Panc1 (cell line): ENCODE measurements around the gene VTN. TPM values are rescaled to one million over a fixed set of nuclear protein-coding genes. Genes with fewer than 3 reads are reported as not detected.

Experiments used
- ATAC-seq: fragments of 200-7000 bp; cut with Tn5 transposase; 2 replicates; pipeline ENCODE4 v1.9.1; 2020; ENCODE audit warnings: mild to moderate bottlenecking, moderate library complexity
- BruUV-seq: library from RNA; stranded (reverse); fragments of 400-500 nt; replicated peaks from 2 replicates; lab custom pipeline; 2021; lab: Mats Ljungman, UMichigan
- CTCF ChIA-PET: fragments of 300-600 bp; sonication (Branson Sonifier 250); formaldehyde crosslinking; loops from one replicate; lab custom pipeline; 2022; ENCODE audit warnings: antibody characterized with exemption; lab: Charles Lee
- POLR2A ChIA-PET: fragments of 300-600 bp; sonication (Branson Sonifier 250); formaldehyde crosslinking; loops from one replicate; lab custom pipeline; 2022; ENCODE audit warnings: antibody characterized with exemption; lab: Charles Lee
- DNase-seq: peaks from one replicate; pipeline ENCODE4 v3.0.0-alpha.2; 2010; ENCODE audit warnings: low read depth, low spot score
- H3K27ac ChIP-seq: 2 replicates; pipeline ENCODE4 v1.5.1; 2011; ENCODE audit warnings: mild to moderate bottlenecking, low read length, inconsistent platforms
- H3K27me3 ChIP-seq: fragments of 200-500 bp; sonication (Bioruptor generic); 2 replicates; pipeline ENCODE4 v1.6.0; 2014; ENCODE audit warnings: low read length, inconsistent platforms; ENCODE audit not compliant: control insufficient read depth, insufficient read depth
- H3K36me3 ChIP-seq: fragments of 200-500 bp; sonication (Bioruptor generic); 2 replicates; pipeline ENCODE4 v1.5.1; 2014; ENCODE audit warnings: inconsistent platforms, mild to moderate bottlenecking, low read length, moderate library complexity; ENCODE audit not compliant: control insufficient read depth, insufficient read depth
- H3K4me1 ChIP-seq: 2 replicates; pipeline ENCODE4 v1.5.1; 2011; ENCODE audit warnings: inconsistent platforms, mild to moderate bottlenecking, low read length, moderate library complexity; ENCODE audit not compliant: control insufficient read depth, insufficient read depth
- H3K4me3 ChIP-seq, 2 experiments: 2 replicates each; pipeline ENCODE4 v1.5.1; 2011 to 2012; ENCODE audit warnings: low read depth in 2 of 2, low read length in 2 of 2, mild to moderate bottlenecking in 2 of 2, inconsistent platforms in 1 of 2, moderate library complexity in 1 of 2
- H3K9me3 ChIP-seq: fragments of 200-500 bp; sonication (Bioruptor generic); 2 replicates; pipeline ENCODE4 v1.5.1; 2014; ENCODE audit warnings: low read depth, mild to moderate bottlenecking, inconsistent platforms, low read length, moderate library complexity; ENCODE audit not compliant: control insufficient read depth, insufficient read depth
- POLR2AphosphoS5 ChIP-seq: IDR thresholded peaks from 2 replicates; pipeline ENCODE4 v1.6.1; 2012; ENCODE audit warnings: mild to moderate bottlenecking, low read depth, low read length, moderate library complexity
- SIN3A ChIP-seq: IDR thresholded peaks from 2 replicates; pipeline ENCODE4 v1.6.1; 2012; ENCODE audit warnings: low read depth, mild to moderate bottlenecking, low read length, moderate library complexity, borderline replicate concordance; ENCODE audit not compliant: insufficient read depth
- TCF7L2 ChIP-seq: IDR thresholded peaks from 2 replicates; pipeline ENCODE4 v1.6.1; 2011; ENCODE audit warnings: mild to moderate bottlenecking, low read depth, low read length, inconsistent platforms
- in situ Hi-C: cut with HindIII; loops from 2 replicates; pipeline ENCODE4 v1.10.0; 2016; ENCODE audit warnings: low sequenced_read_pairs, low pct_unique_long_range_greater_than_20kb
- intact Hi-C: fragments of 100-400 bp; cut with micrococcal nuclease; formaldehyde crosslinking; loops from one replicate; pipeline ENCODE4 v1.10.0; 2022; ENCODE audit not compliant: unreplicated experiment
- total RNA-seq: library from RNA; stranded (reverse); gene quantifications from one replicate; pipeline ENCODE4 v1.2.1, GENCODE V29; 2021; ENCODE audit not compliant: unreplicated experiment
- TF ChIP-seq, protein P1 (sequence below), 2 experiments: IDR thresholded peaks; 2 replicates each; pipeline ENCODE4 v1.6.1; 2011 to 2012; ENCODE audit warnings: low read depth in 2 of 2, control low read depth in 1 of 2, low read length in 1 of 2, mild to moderate bottlenecking in 1 of 2, moderate library complexity in 1 of 2; ENCODE audit not compliant: insufficient read depth in 1 of 2
- TF ChIP-seq, protein P2 (sequence below): fragments of 450-650 bp; IDR thresholded peaks from 2 replicates; pipeline ENCODE4 v1.5.1; 2017; ENCODE audit warnings: mild to moderate bottlenecking

Gene VTN
- total RNA-seq, 1 experiment from 2014 or later, result 2.3 TPM

GRCh38 chr17:28346199-28346580 is 23.9 kb downstream of the VTN start:
- H3K27ac ChIP-seq, result peak overlapping the region; percentile 65
- H3K9me3 ChIP-seq, result no peaks in the 10 kb centered on the region
- H3K4me3 ChIP-seq, result no peak overlapping the region
- intact Hi-C loops (no loop called here), in situ Hi-C loops (no loop called here)
- H3K27me3 ChIP-seq, result no peaks in the 10 kb centered on the region
- H3K36me3 ChIP-seq, result peaks cover 8% of the 10 kb centered on the region
- DNase-seq (no peak), ATAC-seq (no peak)
- H3K4me1 ChIP-seq, result peaks cover 26% of the 10 kb centered on the region
- BruUV-seq, result TSS peak; percentile 41
- TF ChIP-seq TCF7L2 (no peak), POLR2AphosphoS5 (peak; percentile 36; the same call in 1 of the 2 replicates)
- ChIA-PET CTCF (interaction anchor here (0.7 kb wide), 1 partner anchor 10 kb away, joined by 5 read pairs; the partner anchor contains the start of genes IFT20 and TNFAIP1), POLR2A (interaction anchor here (1.2 to 1.4 kb wide), 2 partner anchors 10 to 11 kb away, joined by 3 to 11 read pairs; partner anchors contain the start of genes IFT20, POLDIP2 and TNFAIP1)

GRCh38 chr17:28345419-28346198 is 24.5 kb downstream of the VTN start:
- intact Hi-C loops, result no loop called here
- DNase-seq, result no peak
- ChIA-PET CTCF (no interaction called here), POLR2A (interaction anchor here (0.6 to 1.4 kb wide), 4 partner anchors 10 to 104 kb away, joined by 3 to 11 read pairs (median 6); partner anchors contain the start of genes IFT20, POLDIP2 and TNFAIP1)
- Histone ChIP-seq H3K27me3 (no peaks in the 10 kb centered on the region), H3K27ac (peak overlapping the region; percentile 65), H3K9me3 (no peaks in the 10 kb centered on the region), H3K4me1 (peaks cover 26% of the 10 kb centered on the region), H3K4me3 (no peak overlapping the region), H3K36me3 (peaks cover 5% of the 10 kb centered on the region)
- ATAC-seq, result no peak
- TF ChIP-seq POLR2AphosphoS5 (peak; percentile 26; the same call in 1 of the 2 replicates), TCF7L2 (no peak), SIN3A (no peak)
- TF ChIP-seq, protein P1, sequence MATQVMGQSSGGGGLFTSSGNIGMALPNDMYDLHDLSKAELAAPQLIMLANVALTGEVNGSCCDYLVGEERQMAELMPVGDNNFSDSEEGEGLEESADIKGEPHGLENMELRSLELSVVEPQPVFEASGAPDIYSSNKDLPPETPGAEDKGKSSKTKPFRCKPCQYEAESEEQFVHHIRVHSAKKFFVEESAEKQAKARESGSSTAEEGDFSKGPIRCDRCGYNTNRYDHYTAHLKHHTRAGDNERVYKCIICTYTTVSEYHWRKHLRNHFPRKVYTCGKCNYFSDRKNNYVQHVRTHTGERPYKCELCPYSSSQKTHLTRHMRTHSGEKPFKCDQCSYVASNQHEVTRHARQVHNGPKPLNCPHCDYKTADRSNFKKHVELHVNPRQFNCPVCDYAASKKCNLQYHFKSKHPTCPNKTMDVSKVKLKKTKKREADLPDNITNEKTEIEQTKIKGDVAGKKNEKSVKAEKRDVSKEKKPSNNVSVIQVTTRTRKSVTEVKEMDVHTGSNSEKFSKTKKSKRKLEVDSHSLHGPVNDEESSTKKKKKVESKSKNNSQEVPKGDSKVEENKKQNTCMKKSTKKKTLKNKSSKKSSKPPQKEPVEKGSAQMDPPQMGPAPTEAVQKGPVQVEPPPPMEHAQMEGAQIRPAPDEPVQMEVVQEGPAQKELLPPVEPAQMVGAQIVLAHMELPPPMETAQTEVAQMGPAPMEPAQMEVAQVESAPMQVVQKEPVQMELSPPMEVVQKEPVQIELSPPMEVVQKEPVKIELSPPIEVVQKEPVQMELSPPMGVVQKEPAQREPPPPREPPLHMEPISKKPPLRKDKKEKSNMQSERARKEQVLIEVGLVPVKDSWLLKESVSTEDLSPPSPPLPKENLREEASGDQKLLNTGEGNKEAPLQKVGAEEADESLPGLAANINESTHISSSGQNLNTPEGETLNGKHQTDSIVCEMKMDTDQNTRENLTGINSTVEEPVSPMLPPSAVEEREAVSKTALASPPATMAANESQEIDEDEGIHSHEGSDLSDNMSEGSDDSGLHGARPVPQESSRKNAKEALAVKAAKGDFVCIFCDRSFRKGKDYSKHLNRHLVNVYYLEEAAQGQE (IDR thresholded peaks at IDR 0.05; ENCODE audit: insufficient read depth in 1 of 2, low read depth in 2 of 2, low read length in 1 of 2), result no peak
- no TSS peak for BruUV-seq
- in situ Hi-C loops, result no loop called here

DNA sequence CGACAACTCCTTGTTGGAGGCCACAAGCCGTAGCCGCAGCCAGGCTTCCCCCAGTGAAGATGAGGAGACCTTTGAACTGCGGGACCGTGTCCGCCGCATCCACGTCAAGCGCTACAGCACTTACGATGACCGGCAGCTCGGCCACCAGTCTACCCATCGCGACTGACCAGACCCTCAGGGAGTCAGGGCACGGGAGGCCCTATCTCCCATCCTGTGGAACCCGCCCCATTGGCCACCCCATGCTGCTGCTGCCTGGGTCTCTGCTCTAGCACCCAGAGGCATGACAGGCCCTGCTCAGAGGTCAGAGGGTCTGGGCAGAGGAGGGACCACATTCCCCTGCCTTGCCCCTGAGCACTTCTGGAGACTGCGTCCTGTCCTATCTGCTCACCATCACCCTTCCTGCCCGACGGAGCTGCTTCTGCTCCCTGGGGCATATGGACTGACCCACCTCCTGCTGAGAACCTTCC is 25.6 kb downstream of the VTN start:
- H3K27me3 ChIP-seq, result no peaks in the 10 kb centered on the region
- H3K36me3 ChIP-seq, result peaks cover 2% of the 10 kb centered on the region; the same call in 1 of the 2 replicates
- no TSS peak for BruUV-seq
- ChIA-PET POLR2A (interaction anchor here (0.6 kb wide), 1 partner anchor 102 kb away, joined by 4 read pairs; no protein-coding TSS in a partner anchor), CTCF (no interaction called here)
- peaks cover 26% of the 10 kb centered on the region for H3K4me1 ChIP-seq
- in situ Hi-C loops (no loop called here), intact Hi-C loops (no loop called here)
- no peak for DNase-seq
- no peak overlapping the region for H3K4me3 ChIP-seq
- TF ChIP-seq, protein P2, sequence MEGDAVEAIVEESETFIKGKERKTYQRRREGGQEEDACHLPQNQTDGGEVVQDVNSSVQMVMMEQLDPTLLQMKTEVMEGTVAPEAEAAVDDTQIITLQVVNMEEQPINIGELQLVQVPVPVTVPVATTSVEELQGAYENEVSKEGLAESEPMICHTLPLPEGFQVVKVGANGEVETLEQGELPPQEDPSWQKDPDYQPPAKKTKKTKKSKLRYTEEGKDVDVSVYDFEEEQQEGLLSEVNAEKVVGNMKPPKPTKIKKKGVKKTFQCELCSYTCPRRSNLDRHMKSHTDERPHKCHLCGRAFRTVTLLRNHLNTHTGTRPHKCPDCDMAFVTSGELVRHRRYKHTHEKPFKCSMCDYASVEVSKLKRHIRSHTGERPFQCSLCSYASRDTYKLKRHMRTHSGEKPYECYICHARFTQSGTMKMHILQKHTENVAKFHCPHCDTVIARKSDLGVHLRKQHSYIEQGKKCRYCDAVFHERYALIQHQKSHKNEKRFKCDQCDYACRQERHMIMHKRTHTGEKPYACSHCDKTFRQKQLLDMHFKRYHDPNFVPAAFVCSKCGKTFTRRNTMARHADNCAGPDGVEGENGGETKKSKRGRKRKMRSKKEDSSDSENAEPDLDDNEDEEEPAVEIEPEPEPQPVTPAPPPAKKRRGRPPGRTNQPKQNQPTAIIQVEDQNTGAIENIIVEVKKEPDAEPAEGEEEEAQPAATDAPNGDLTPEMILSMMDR, result no peak
- TF ChIP-seq SIN3A (no peak), TCF7L2 (no peak), POLR2AphosphoS5 (no peak)
- TF ChIP-seq, protein P1 (IDR thresholded peaks at IDR 0.05; ENCODE audit: insufficient read depth in 1 of 2, low read depth in 2 of 2, low read length in 1 of 2), result no peak
- no peaks in the 10 kb centered on the region for H3K9me3 ChIP-seq
- H3K27ac ChIP-seq, result no peak overlapping the region
- ATAC-seq, result no peak
